Astrocyte of the spinal cord (primary cell): ENCODE results near the gene HSF2BP.

Experiments used
- DNase-seq: peaks from one replicate; pipeline ENCODE4 v3.0.0; 2011; ENCODE audit warnings: low read depth, low spot score
- H3K4me3 ChIP-seq: 2 replicates; pipeline ENCODE4 v1.5.1; 2011; ENCODE audit warnings: low read depth, mild to moderate bottlenecking, low read length, moderate library complexity
- CTCF ChIP-seq: IDR thresholded peaks from 2 replicates; pipeline ENCODE4 v1.5.1; 2012; ENCODE audit warnings: low read depth, mild to moderate bottlenecking, low read length, inconsistent platforms
- in situ Hi-C: cut with HindIII; loops from 2 replicates; pipeline ENCODE4 v1.10.0; 2017; ENCODE audit warnings: low sequenced_read_pairs

HSF2BP gene

GRCh38 chr21:43669828-43670605, 10.7 kb upstream of the HSF2BP start:
- no peak overlapping the region for H3K4me3 ChIP-seq
- no peak for DNase-seq
- no peak for TF ChIP-seq CTCF
- in situ Hi-C loops = no loop called here

- peak; percentile 65 for DNase-seq
- no peak for TF ChIP-seq CTCF
- H3K4me3 ChIP-seq = no peak overlapping the region
- in situ Hi-C loops = no loop called here
Observed at GRCh38 chr21:43667191-43667904, 8.1 kb upstream of the HSF2BP start.

- no peak for DNase-seq
- no peak overlapping the region for H3K4me3 ChIP-seq
- in situ Hi-C loops = no loop called here
- TF ChIP-seq CTCF = no peak
Observed at GRCh38 chr21:43665879-43666278, 6.6 kb upstream of the HSF2BP start.

GRCh38 chr21:43664358-43664757, 5.1 kb upstream of the HSF2BP start:
- in situ Hi-C loops = no loop called here
- no peak for TF ChIP-seq CTCF
- DNase-seq = no peak
- H3K4me3 ChIP-seq = no peak overlapping the region

- no peak for TF ChIP-seq CTCF
- in situ Hi-C loops = no loop called here
- DNase-seq = no peak
- H3K4me3 ChIP-seq = no peak overlapping the region
Observed at GRCh38 chr21:43663033-43663432, 3.7 kb upstream of the HSF2BP start.

GRCh38 chr21:43662286-43662685, 3.0 kb upstream of the HSF2BP start:
- H3K4me3 ChIP-seq = no peak overlapping the region
- in situ Hi-C loops = no loop called here
- no peak for DNase-seq
- no peak for TF ChIP-seq CTCF
